Measurements from ENCODE around the gene ZNF780B. TPM values are rescaled to one million over a fixed set of nuclear protein-coding genes. Genes with fewer than 3 reads are reported as not detected.
A peak's percentile ranks its signal among the peaks of the same experiment; 100 is the strongest.

ZNF780B gene
- 10 to 100 TPM; 21.2 to 25.3 TPM for total RNA-seq

GRCh38 chr19:40055832-40056504, at the start of gene ZNF780B:
ZNF780B (minus strand) TSS chr19:40056231; CDS start chr19:40050332, 5,899 bp downstream.
- DNase-seq (ENCODE audit: low spot score), result no peak
- no peaks in the 10 kb centered on the region for H3K27me3 ChIP-seq (replicated peaks; ENCODE audit: insufficient read depth)
- TF ChIP-seq CTCF (IDR thresholded peaks at IDR 0.05), result no peak
- H3K4me1 ChIP-seq (ENCODE audit: control insufficient read depth in 1 of 2, low read depth in 2 of 2), result peaks cover 4 to 21% of the 10 kb centered on the region in 2 donors
- H3K27ac ChIP-seq, result peak within 1 kb of the TSS; percentile 33 to 60
- ATAC-seq (ENCODE audit: insufficient number of reproducible peaks, low FRiP score, low read depth), result no peak
- peak within 1 kb of the TSS; percentile 75 for H3K4me3 ChIP-seq
- H3K9me3 ChIP-seq, result peaks cover 19% of the 10 kb centered on the region
- H3K36me3 ChIP-seq, result no peaks in the 10 kb centered on the region

- ATAC-seq (ENCODE audit: insufficient number of reproducible peaks, low FRiP score, low read depth) (no peak), DNase-seq (ENCODE audit: low spot score) (no peak)
- H3K27me3 ChIP-seq (replicated peaks; ENCODE audit: insufficient read depth), result no peaks in the 10 kb centered on the region
- H3K27ac ChIP-seq, result no peak overlapping the region
- H3K9me3 ChIP-seq, result no peaks in the 10 kb centered on the region
- no peaks in the 10 kb centered on the region for H3K4me1 ChIP-seq (ENCODE audit: control insufficient read depth in 1 of 2, low read depth in 2 of 2)
- no peaks in the 10 kb centered on the region for H3K36me3 ChIP-seq
- H3K4me3 ChIP-seq, result no peak overlapping the region
- no peak for TF ChIP-seq CTCF (IDR thresholded peaks at IDR 0.05)
Measured at GRCh38 chr19:40104754-40105153, 48.7 kb upstream of the ZNF780B start.

GRCh38 chr19:40103600-40103999, 47.6 kb upstream of the ZNF780B start:
- H3K4me3 ChIP-seq, result no peak overlapping the region
- no peaks in the 10 kb centered on the region for H3K27me3 ChIP-seq (replicated peaks; ENCODE audit: insufficient read depth)
- no peak for DNase-seq (ENCODE audit: low spot score)
- H3K27ac ChIP-seq, result no peak overlapping the region
- H3K36me3 ChIP-seq, result no peaks in the 10 kb centered on the region
- H3K4me1 ChIP-seq (ENCODE audit: control insufficient read depth in 1 of 2, low read depth in 2 of 2), result no peaks in the 10 kb centered on the region
- no peak for ATAC-seq (ENCODE audit: insufficient number of reproducible peaks, low FRiP score, low read depth)
- no peaks in the 10 kb centered on the region for H3K9me3 ChIP-seq
- no peak for TF ChIP-seq CTCF (IDR thresholded peaks at IDR 0.05)

- H3K9me3 ChIP-seq, result no peaks in the 10 kb centered on the region
- ATAC-seq (ENCODE audit: insufficient number of reproducible peaks, low FRiP score, low read depth) (no peak), DNase-seq (ENCODE audit: low spot score) (no peak)
- H3K27me3 ChIP-seq (replicated peaks; ENCODE audit: insufficient read depth), result no peaks in the 10 kb centered on the region
- H3K4me3 ChIP-seq, result no peak overlapping the region
- no peaks in the 10 kb centered on the region for H3K4me1 ChIP-seq (ENCODE audit: control insufficient read depth in 1 of 2, low read depth in 2 of 2)
- H3K36me3 ChIP-seq, result no peaks in the 10 kb centered on the region
- no peak overlapping the region for H3K27ac ChIP-seq
- no peak for TF ChIP-seq CTCF (IDR thresholded peaks at IDR 0.05)
Measured at GRCh38 chr19:40101813-40102212, 45.8 kb upstream of the ZNF780B start.

GRCh38 chr19:40093416-40093815, 37.4 kb upstream of the ZNF780B start:
- H3K4me3 ChIP-seq, result no peak overlapping the region
- H3K4me1 ChIP-seq (ENCODE audit: control insufficient read depth in 1 of 2, low read depth in 2 of 2), result peaks cover 3 to 13% of the 10 kb centered on the region in 2 donors
- no peak for TF ChIP-seq CTCF (IDR thresholded peaks at IDR 0.05)
- H3K27ac ChIP-seq, result no peak overlapping the region
- H3K27me3 ChIP-seq (replicated peaks; ENCODE audit: insufficient read depth), result no peaks in the 10 kb centered on the region
- H3K9me3 ChIP-seq, result no peaks in the 10 kb centered on the region
- DNase-seq (ENCODE audit: low spot score) (no peak), ATAC-seq (ENCODE audit: insufficient number of reproducible peaks, low FRiP score, low read depth) (no peak)
- H3K36me3 ChIP-seq, result no peaks in the 10 kb centered on the region
